IMR-90 (cell line): Measurements from ENCODE around the gene KLHL29. TPM values are rescaled to one million over a fixed set of nuclear protein-coding genes. Genes with fewer than 3 reads are reported as not detected.

Experiments
- ATAC-seq: fragments of 200-7000 bp; cut with Tn5 transposase; 2 replicates; pipeline ENCODE4 v1.9.1; 2020; ENCODE audit warnings: low read depth, mild to moderate bottlenecking, moderate library complexity
- BruUV-seq: library from RNA; stranded (reverse); fragments of 400-500 nt; replicated peaks from 2 replicates; lab custom pipeline; 2021; lab: Mats Ljungman, UMichigan
- CTCF ChIA-PET: fragments of 300-600 bp; formaldehyde crosslinking; extraction: SDS; loops from one replicate; lab custom pipeline; 2021; ENCODE audit warnings: antibody characterized with exemption; lab: Yijun Ruan, JAX
- POLR2A ChIA-PET: fragments of 300-600 bp; sonication (Branson Sonifier 250); formaldehyde crosslinking; loops from one replicate; lab custom pipeline; 2022; ENCODE audit warnings: antibody characterized with exemption; ENCODE audit not compliant: unreplicated experiment; lab: Charles Lee
- DNase-seq: peaks from one replicate; pipeline ENCODE4 v3.0.0; 2013
- H2AFZ ChIP-seq: replicated peaks from 2 replicates; pipeline ENCODE3; 2013; ENCODE audit warnings: low read length, mild to moderate bottlenecking; ENCODE audit not compliant: poor library complexity
- H2AK5ac ChIP-seq: 2 replicates; pipeline ENCODE4 v1.6.1; 2013; ENCODE audit warnings: low read depth, low read length, inconsistent platforms
- H2AK9ac ChIP-seq: replicated peaks from 2 replicates; pipeline ENCODE3; 2013; ENCODE audit warnings: mild to moderate bottlenecking, low read depth, low read length, moderate library complexity; ENCODE audit not compliant: poor library complexity
- H2BK120ac ChIP-seq: 2 replicates; pipeline ENCODE4 v1.6.1; 2013; ENCODE audit warnings: low read depth, low read length, inconsistent platforms
- H2BK15ac ChIP-seq: 3 replicates; pipeline ENCODE4 v1.6.1; 2013; ENCODE audit warnings: low read depth, low read length, inconsistent platforms
- H2BK20ac ChIP-seq: 2 replicates; pipeline ENCODE4 v1.6.1; 2013; ENCODE audit warnings: low read depth, mild to moderate bottlenecking, inconsistent platforms, low read length, moderate library complexity
- H2BK5ac ChIP-seq: 2 replicates; pipeline ENCODE4 v1.6.1; 2013; ENCODE audit warnings: mild to moderate bottlenecking, low read depth, low read length, inconsistent platforms; ENCODE audit not compliant: poor library complexity, severe bottlenecking
- H3K14ac ChIP-seq: replicated peaks from 2 replicates; pipeline ENCODE4 v1.6.1; 2013; ENCODE audit warnings: low read depth, low read length, inconsistent platforms
- H3K18ac ChIP-seq: 2 replicates; pipeline ENCODE4 v1.6.1; 2013; ENCODE audit warnings: low read depth, low read length, control low read depth
- H3K23ac ChIP-seq: 2 replicates; pipeline ENCODE4 v1.6.1; 2013; ENCODE audit warnings: low read depth, low read length, inconsistent platforms
- H3K27ac ChIP-seq: 2 replicates; pipeline ENCODE4 v1.5.1; 2013; ENCODE audit warnings: mild to moderate bottlenecking, control low read depth, low read length; ENCODE audit not compliant: insufficient read depth
- H3K27me3 ChIP-seq: 2 replicates; pipeline ENCODE4 v1.6.1; 2013; ENCODE audit warnings: low read length; ENCODE audit not compliant: control insufficient read depth, insufficient read depth
- H3K36me3 ChIP-seq: 2 replicates; pipeline ENCODE4 v1.6.1; 2013; ENCODE audit warnings: low read length, mixed read lengths; ENCODE audit not compliant: control insufficient read depth, insufficient read depth
- H3K4ac ChIP-seq: 2 replicates; pipeline ENCODE4 v1.6.1; 2013; ENCODE audit warnings: low read depth, low read length, inconsistent platforms
- H3K4me1 ChIP-seq: 2 replicates; pipeline ENCODE4 v1.6.1; 2013; ENCODE audit warnings: low read length, mixed read lengths; ENCODE audit not compliant: control insufficient read depth, insufficient read depth
- H3K4me2 ChIP-seq: 2 replicates; pipeline ENCODE4 v1.6.1; 2013; ENCODE audit warnings: low read depth, mild to moderate bottlenecking, control low read depth, low read length, moderate library complexity
- H3K4me3 ChIP-seq: 2 replicates; pipeline ENCODE4 v1.5.1; 2013; ENCODE audit warnings: low read depth, mild to moderate bottlenecking, control low read depth, low read length, moderate library complexity; ENCODE audit not compliant: insufficient read depth
- H3K56ac ChIP-seq: 2 replicates; pipeline ENCODE4 v1.6.1; 2013; ENCODE audit warnings: low read length, inconsistent platforms; ENCODE audit not compliant: insufficient read depth; ENCODE audit errors: extremely low read depth
- H3K79me1 ChIP-seq, 2 experiments: 2 replicates each; pipeline ENCODE4 v1.6.1; 2013; ENCODE audit warnings: low read length in 2 of 2, inconsistent platforms in 1 of 2, low read depth in 1 of 2
- H3K9ac ChIP-seq: 2 replicates; pipeline ENCODE4 v1.6.1; 2013; ENCODE audit warnings: low read depth, low read length, control low read depth
- H3K9me1 ChIP-seq: 2 replicates; pipeline ENCODE4 v1.6.1; 2013; ENCODE audit warnings: low read length, inconsistent platforms; ENCODE audit not compliant: insufficient read depth
- H3K9me3 ChIP-seq: 2 replicates; pipeline ENCODE4 v1.6.1; 2013; ENCODE audit warnings: low read length; ENCODE audit not compliant: control insufficient read depth, insufficient read depth
- H4K20me1 ChIP-seq: 2 replicates; pipeline ENCODE4 v1.6.1; 2013; ENCODE audit warnings: low read length, inconsistent platforms; ENCODE audit not compliant: insufficient read depth
- H4K5ac ChIP-seq: 2 replicates; pipeline ENCODE4 v1.6.1; 2013; ENCODE audit warnings: mild to moderate bottlenecking, low read depth, low read length, control low read depth
- H4K8ac ChIP-seq, 2 experiments: 2 replicates each; pipeline ENCODE4 v1.6.1; 2013; ENCODE audit warnings: low read depth in 2 of 2, low read length in 2 of 2, control low read depth in 1 of 2, inconsistent platforms in 1 of 2
- H4K91ac ChIP-seq: 2 replicates; pipeline ENCODE4 v1.6.1; 2013; ENCODE audit warnings: low read depth, low read length, inconsistent platforms; ENCODE audit not compliant: insufficient read depth
- BHLHE40 ChIP-seq: fragments of 150-350 bp; IDR thresholded peaks from 2 replicates; pipeline ENCODE4 v1.6.1; 2016; ENCODE audit warnings: mild to moderate bottlenecking, low read depth, low read length
- CHD1 ChIP-seq: IDR thresholded peaks from 2 replicates; pipeline ENCODE4 v1.6.1; 2012; ENCODE audit warnings: low read depth, low read length, improper control_type of control experiment
- ELK1 ChIP-seq: fragments of 150-350 bp; IDR thresholded peaks from 2 replicates; pipeline ENCODE4 v1.6.1; 2016; ENCODE audit warnings: low read depth, mild to moderate bottlenecking, low read length, moderate library complexity, borderline replicate concordance
- MAZ ChIP-seq: IDR thresholded peaks from 2 replicates; pipeline ENCODE4 v1.6.1; 2012; ENCODE audit warnings: low read depth, mild to moderate bottlenecking, low read length, improper control_type of control experiment, moderate library complexity, borderline replicate concordance
- NFE2L2 ChIP-seq: fragments of 150-350 bp; IDR thresholded peaks from 2 replicates; pipeline ENCODE4 v1.6.1; 2016; ENCODE audit warnings: low read depth, mild to moderate bottlenecking, low read length
- POLR2A ChIP-seq: IDR thresholded peaks from 2 replicates; pipeline ENCODE4 v1.6.1; 2012; ENCODE audit warnings: mild to moderate bottlenecking, low read depth, low read length
- RAD21 ChIP-seq: IDR thresholded peaks from 2 replicates; pipeline ENCODE4 v1.6.1; 2012; ENCODE audit warnings: low read length, improper control_type of control experiment
- RCOR1 ChIP-seq: IDR thresholded peaks from 2 replicates; pipeline ENCODE4 v1.6.1; 2012; ENCODE audit warnings: mild to moderate bottlenecking, low read length, improper control_type of control experiment; ENCODE audit not compliant: insufficient replicate concordance
- RFX5 ChIP-seq: IDR thresholded peaks from 2 replicates; pipeline ENCODE4 v1.8.0; 2012; ENCODE audit warnings: low read depth, mild to moderate bottlenecking, low read length, moderate library complexity
- WGBS, 2 experiments: methylation state at CpG; one replicate each; pipeline versions ENCODE4 v1.1.5 to v1.1.7; 2013; ENCODE audit warnings: missing lambda C conversion rate in 2 of 2; ENCODE audit not compliant: insufficient read length in 1 of 2; ENCODE audit errors: extremely low coverage in 2 of 2; 5-methylcytosine and 5-hydroxymethylcytosine counted together
- dilution Hi-C: fragments of 300-500 bp; cut with HindIII; formaldehyde crosslinking; loops from one replicate; pipeline ENCODE4 v1.14.3; 2018; ENCODE audit warnings: low sequenced_read_pairs; ENCODE audit not compliant: unreplicated experiment
- in situ Hi-C: fragments of 300-500 bp; cut with MboI; formaldehyde crosslinking; loops from 3 replicates; pipeline ENCODE4 v1.14.3; 2019; ENCODE audit warnings: low sequenced_read_pairs, inconsistent platforms, mixed read lengths
- intact Hi-C: fragments of 100-400 bp; cut with micrococcal nuclease; formaldehyde crosslinking; loops from 2 replicates; pipeline ENCODE4 v1.10.0; 2022
- polyA plus RNA-seq, 3 experiments: library from polyadenylated mRNA; depleted of rRNA; stranded (reverse); fragments of >200 nt; gene quantifications; 2 replicates each; pipeline ENCODE4 v1.2.3, GENCODE V29; 2012; ENCODE audit warnings: low replicate concordance in 1 of 3
- total RNA-seq: library from RNA; depleted of rRNA; stranded (reverse); fragments of >200 nt; gene quantifications from 2 replicates; pipeline ENCODE4 v1.2.3, GENCODE V29; 2012

The KLHL29 gene
- total and polyA plus RNA-seq, 2 of the 4 experiments (the other 2 are of a cell fraction): 2.0 to 8.0 TPM

- no TSS peak for BruUV-seq
- dilution Hi-C loops (no loop called here), intact Hi-C loops (no loop called here), in situ Hi-C loops (no loop called here)
- Histone ChIP-seq H4K20me1 (peaks cover 3% of the 10 kb centered on the region), H4K5ac (no peak overlapping the region), H3K18ac (no peak overlapping the region), H2BK120ac (no peak overlapping the region), H3K4ac (no peak overlapping the region), H2BK20ac (no peak overlapping the region), H3K27ac (no peak overlapping the region), H3K79me1 (peaks cover 3 to 9% of the 10 kb centered on the region in 2 experiments; a peak in 3 of 4 replicates), H2BK5ac (no peak overlapping the region), H3K9me1 (peaks cover 19% of the 10 kb centered on the region), H2AK5ac (no peak overlapping the region), H3K9me3 (no peaks in the 10 kb centered on the region), H2BK15ac (no peak overlapping the region), H3K36me3 (peaks cover 3% of the 10 kb centered on the region), H4K91ac (no peak overlapping the region), H2AFZ (no peak overlapping the region), H3K56ac (no peak overlapping the region), H2AK9ac (no peak overlapping the region), H3K14ac (no peak overlapping the region), H3K9ac (no peak overlapping the region), H3K4me2 (no peak overlapping the region), H3K27me3 (no peaks in the 10 kb centered on the region), H4K8ac (no peak overlapping the region), H3K4me3 (no peak overlapping the region), H3K23ac (no peak overlapping the region), H3K4me1 (peaks cover 20% of the 10 kb centered on the region; the same call in 1 of the 2 replicates)
- CTCF ChIA-PET: no interaction called here
- TF ChIP-seq ELK1 (no peak), MAZ (no peak), CHD1 (no peak), POLR2A (no peak), RAD21 (no peak), NFE2L2 (no peak), RFX5 (no peak), BHLHE40 (no peak), RCOR1 (no peak)
- no peak for ATAC-seq
- DNase-seq: no peak
- no CpG with 5 or more reads among the region's 6 CpGs for WGBS, 2 experiments
- POLR2A ChIA-PET: no interaction called here
These were observed 180.8 kb downstream of the KLHL29 start for GRCh38 chr2:23565814-23566213.
